OCI-LY7 (cell line): ENCODE measurements around the gene RGCC.

Experiments used
- EZH2phosphoT487 ChIP-seq: fragments of 200-600 bp; sonication (generic); IDR thresholded peaks from 2 replicates; pipeline ENCODE4 v1.6.1; 2018; ENCODE audit warnings: low read depth, borderline replicate concordance, mild to moderate bottlenecking, mixed run types, antibody characterized with exemption, low read length, moderate library complexity, mixed read lengths
- TF ChIP-seq, protein P1 (sequence below): fragments of 200-600 bp; sonication (generic); conservative IDR thresholded peaks from 2 replicates; pipeline ENCODE4 v1.5.1; 2014; ENCODE audit warnings: mild to moderate bottlenecking, antibody characterized with exemption, low read length, moderate library complexity, mixed read lengths

DNA sequence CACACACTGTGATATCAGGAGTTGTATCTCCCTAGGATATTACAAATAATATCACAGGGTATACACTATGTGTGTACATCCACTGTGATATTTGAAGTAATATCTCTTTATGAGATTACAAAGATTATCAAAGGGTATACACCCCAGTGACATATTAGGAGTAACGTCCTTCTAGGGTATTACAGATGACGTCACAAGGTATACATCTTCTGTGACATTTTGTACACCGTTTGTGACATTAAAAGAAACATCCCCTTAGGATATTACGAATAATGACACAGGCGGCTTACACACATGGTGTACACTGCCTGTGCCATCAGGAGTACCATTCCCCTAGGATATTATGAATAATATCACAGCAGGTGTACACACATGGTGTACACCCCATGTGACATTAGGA is 13.4 kb upstream of the RGCC start:
- TF ChIP-seq, protein P1, sequence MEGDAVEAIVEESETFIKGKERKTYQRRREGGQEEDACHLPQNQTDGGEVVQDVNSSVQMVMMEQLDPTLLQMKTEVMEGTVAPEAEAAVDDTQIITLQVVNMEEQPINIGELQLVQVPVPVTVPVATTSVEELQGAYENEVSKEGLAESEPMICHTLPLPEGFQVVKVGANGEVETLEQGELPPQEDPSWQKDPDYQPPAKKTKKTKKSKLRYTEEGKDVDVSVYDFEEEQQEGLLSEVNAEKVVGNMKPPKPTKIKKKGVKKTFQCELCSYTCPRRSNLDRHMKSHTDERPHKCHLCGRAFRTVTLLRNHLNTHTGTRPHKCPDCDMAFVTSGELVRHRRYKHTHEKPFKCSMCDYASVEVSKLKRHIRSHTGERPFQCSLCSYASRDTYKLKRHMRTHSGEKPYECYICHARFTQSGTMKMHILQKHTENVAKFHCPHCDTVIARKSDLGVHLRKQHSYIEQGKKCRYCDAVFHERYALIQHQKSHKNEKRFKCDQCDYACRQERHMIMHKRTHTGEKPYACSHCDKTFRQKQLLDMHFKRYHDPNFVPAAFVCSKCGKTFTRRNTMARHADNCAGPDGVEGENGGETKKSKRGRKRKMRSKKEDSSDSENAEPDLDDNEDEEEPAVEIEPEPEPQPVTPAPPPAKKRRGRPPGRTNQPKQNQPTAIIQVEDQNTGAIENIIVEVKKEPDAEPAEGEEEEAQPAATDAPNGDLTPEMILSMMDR = no peak
- TF ChIP-seq EZH2phosphoT487 = no peak
